NK-92 (cell line): ENCODE results near the gene EML4.

Experiments
- DNase-seq: peaks from one replicate; lab custom pipeline; 2025; ENCODE audit not compliant: unreplicated experiment; lab: John Stamatoyannopoulos, UW

The EML4 gene

GRCh38 chr2:42218712-42219111, 49.6 kb downstream of the EML4 start:
- no peak for DNase-seq

GRCh38 chr2:42219160-42219559, 50.0 kb downstream of the EML4 start:
- DNase-seq: no peak

- DNase-seq: no peak
These were observed 51.4 kb downstream of the EML4 start for GRCh38 chr2:42220566-42220965.

- DNase-seq: no peak
These were observed 54.1 kb downstream of the EML4 start for GRCh38 chr2:42223067-42223854.

GRCh38 chr2:42223855-42224268, 54.7 kb downstream of the EML4 start:
- DNase-seq: no peak

- no peak for DNase-seq
These were observed 55.4 kb downstream of the EML4 start for GRCh38 chr2:42224422-42225067.

- DNase-seq: no peak
These were observed 56.4 kb downstream of the EML4 start for GRCh38 chr2:42225573-42225972.

- DNase-seq: no peak
These were observed 58.3 kb downstream of the EML4 start for GRCh38 chr2:42227491-42227890.

GRCh38 chr2:42228101-42228500, 58.9 kb downstream of the EML4 start:
- no peak for DNase-seq

GRCh38 chr2:42229949-42230348, 60.8 kb downstream of the EML4 start:
- no peak for DNase-seq

GRCh38 chr2:42230891-42231290, 61.7 kb downstream of the EML4 start:
- DNase-seq: no peak

- no peak for DNase-seq
These were observed 62.9 kb downstream of the EML4 start for GRCh38 chr2:42232024-42232423.

GRCh38 chr2:42233976-42234441, 64.9 kb downstream of the EML4 start:
- DNase-seq: no peak

GRCh38 chr2:42236911-42237310, 67.8 kb downstream of the EML4 start:
- DNase-seq: no peak

- DNase-seq: no peak
These were observed 69.6 kb downstream of the EML4 start for GRCh38 chr2:42238644-42239288.

- DNase-seq: no peak
These were observed 70.1 kb downstream of the EML4 start for GRCh38 chr2:42239289-42239661.

- no peak for DNase-seq
These were observed 70.7 kb downstream of the EML4 start for GRCh38 chr2:42239811-42240210.

GRCh38 chr2:42241517-42241916, 72.4 kb downstream of the EML4 start:
- no peak for DNase-seq

- no peak for DNase-seq
These were observed 74.1 kb downstream of the EML4 start for GRCh38 chr2:42243297-42243696.

- no peak for DNase-seq
These were observed 75.4 kb downstream of the EML4 start for GRCh38 chr2:42244520-42244919.

- DNase-seq: no peak
These were observed 76.2 kb downstream of the EML4 start for GRCh38 chr2:42245396-42245795.

- DNase-seq: no peak
These were observed 77.4 kb downstream of the EML4 start for GRCh38 chr2:42246562-42246961.
